ENCODE data around the gene POLD4. TPM values are rescaled to one million over a fixed set of nuclear protein-coding genes. Genes with fewer than 3 reads are reported as not detected.

The POLD4 gene
- total RNA-seq, 3 donors from 2014 or later = 130 to 266 (median 201) TPM

- H3K9me3 ChIP-seq = no peaks in the 10 kb centered on the region
- no peak for TF ChIP-seq CTCF (IDR thresholded peaks at IDR 0.05)
- no peak for ATAC-seq
- no peak overlapping the region for H3K4me3 ChIP-seq
- no peak for DNase-seq
- intact Hi-C loops (cut with DNase I, micrococcal nuclease) = loop anchor here in 1 of 2 donors (5.0 kb wide), 1 partner anchor 48 kb away; the partner anchor contains the start of gene GRK2
- H3K36me3 ChIP-seq (ENCODE audit: low read depth) = no peaks in the 10 kb centered on the region
- H3K4me1 ChIP-seq (ENCODE audit: low read depth) = peaks cover 11% of the 10 kb centered on the region
Measured at GRCh38 chr11:67315325-67315909, 37.9 kb downstream of the POLD4 start.

- TF ChIP-seq CTCF (IDR thresholded peaks at IDR 0.05) = no peak
- Histone ChIP-seq H3K9me3 (no peaks in the 10 kb centered on the region), H3K4me3 (no peak overlapping the region), H3K4me1 (ENCODE audit: low read depth) (peaks cover 11% of the 10 kb centered on the region), H3K36me3 (ENCODE audit: low read depth) (no peaks in the 10 kb centered on the region)
- no peak for DNase-seq
- intact Hi-C loops (cut with DNase I, micrococcal nuclease) = no loop called here
- no peak for ATAC-seq
Measured at GRCh38 chr11:67314218-67314617, 39.1 kb downstream of the POLD4 start.

GRCh38 chr11:67313125-67313890 is 40.0 kb downstream of the POLD4 start:
- TF ChIP-seq CTCF (IDR thresholded peaks at IDR 0.05) = no peak
- intact Hi-C loops (cut with DNase I, micrococcal nuclease) = no loop called here
- Histone ChIP-seq H3K36me3 (ENCODE audit: low read depth) (no peaks in the 10 kb centered on the region), H3K9me3 (no peaks in the 10 kb centered on the region), H3K4me1 (ENCODE audit: low read depth) (peaks cover 11% of the 10 kb centered on the region), H3K4me3 (no peak overlapping the region)
- ATAC-seq (no peak), DNase-seq (no peak)

- intact Hi-C loops (cut with DNase I, micrococcal nuclease) = no loop called here
- H3K9me3 ChIP-seq = no peaks in the 10 kb centered on the region
- no peak overlapping the region for H3K4me3 ChIP-seq
- no peak for TF ChIP-seq CTCF (IDR thresholded peaks at IDR 0.05)
- DNase-seq = peak; percentile 85 to 89 (median 87)
- H3K36me3 ChIP-seq (ENCODE audit: low read depth) = no peaks in the 10 kb centered on the region
- ATAC-seq = peak; percentile 74
- H3K4me1 ChIP-seq (ENCODE audit: low read depth) = peaks cover 11% of the 10 kb centered on the region
Measured at GRCh38 chr11:67312187-67313021, 40.9 kb downstream of the POLD4 start.

- H3K4me1 ChIP-seq (ENCODE audit: low read depth) = peaks cover 11% of the 10 kb centered on the region
- H3K4me3 ChIP-seq = no peak overlapping the region
- intact Hi-C loops (cut with DNase I, micrococcal nuclease) = no loop called here
- no peaks in the 10 kb centered on the region for H3K36me3 ChIP-seq (ENCODE audit: low read depth)
- no peak for DNase-seq
- TF ChIP-seq CTCF (IDR thresholded peaks at IDR 0.05) = no peak
- ATAC-seq = peak; percentile 11
- no peaks in the 10 kb centered on the region for H3K9me3 ChIP-seq
Measured at GRCh38 chr11:67311556-67312082, 41.7 kb downstream of the POLD4 start.
